Measurements from ENCODE around the gene MTFP1. TPM values are rescaled to one million over a fixed set of nuclear protein-coding genes. Genes with fewer than 3 reads are reported as not detected.
"Not testable (repeated sequence)": the region's sequence is repeated elsewhere in the genome, so short reads cannot be mapped to it uniquely, and the experiment has no call there.

MTFP1 gene
- total RNA-seq, 4 donors from 2014 or later, result 1.2 to 5.5 (median 3.2) TPM; not detected in 1

DNA sequence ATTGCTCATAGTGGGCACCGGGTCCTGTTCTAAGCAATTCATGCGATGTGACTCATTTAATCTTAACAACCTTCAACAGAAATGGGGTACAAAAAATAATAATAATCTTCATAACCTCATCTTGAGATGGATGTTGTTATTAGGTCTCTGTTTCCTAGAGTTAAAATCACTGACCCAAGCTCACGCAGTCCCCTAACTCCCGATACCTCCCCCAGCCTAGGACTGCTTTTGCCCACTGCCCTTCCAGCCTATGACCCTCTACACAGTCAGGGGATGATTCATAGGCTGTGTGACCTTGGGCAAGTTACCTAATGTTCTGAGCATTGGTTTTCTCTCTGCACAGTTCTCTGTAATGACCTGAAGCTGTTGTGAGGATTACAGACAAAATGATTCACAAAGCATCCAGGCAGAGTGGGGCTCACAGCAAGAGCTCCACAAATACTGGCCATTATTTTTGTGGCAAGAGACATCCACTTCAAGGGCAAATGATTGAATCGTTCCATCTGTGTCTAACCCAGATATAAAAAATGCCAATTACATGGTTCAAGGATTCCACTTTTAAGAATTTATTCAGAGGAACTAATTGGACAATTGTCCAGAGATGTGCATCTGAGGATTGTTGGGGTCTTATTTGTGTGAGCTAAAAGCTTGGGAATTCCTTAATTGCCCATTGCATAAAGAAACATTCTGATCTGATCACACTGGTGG lies 20.0 kb downstream of the MTFP1 start:
- peaks cover 0 to 4% of the 10 kb centered on the region in 2 donors for H3K27me3 ChIP-seq
- TF ChIP-seq POLR2A (IDR thresholded peaks at IDR 0.05), result no peak
- TF ChIP-seq, protein P1, sequence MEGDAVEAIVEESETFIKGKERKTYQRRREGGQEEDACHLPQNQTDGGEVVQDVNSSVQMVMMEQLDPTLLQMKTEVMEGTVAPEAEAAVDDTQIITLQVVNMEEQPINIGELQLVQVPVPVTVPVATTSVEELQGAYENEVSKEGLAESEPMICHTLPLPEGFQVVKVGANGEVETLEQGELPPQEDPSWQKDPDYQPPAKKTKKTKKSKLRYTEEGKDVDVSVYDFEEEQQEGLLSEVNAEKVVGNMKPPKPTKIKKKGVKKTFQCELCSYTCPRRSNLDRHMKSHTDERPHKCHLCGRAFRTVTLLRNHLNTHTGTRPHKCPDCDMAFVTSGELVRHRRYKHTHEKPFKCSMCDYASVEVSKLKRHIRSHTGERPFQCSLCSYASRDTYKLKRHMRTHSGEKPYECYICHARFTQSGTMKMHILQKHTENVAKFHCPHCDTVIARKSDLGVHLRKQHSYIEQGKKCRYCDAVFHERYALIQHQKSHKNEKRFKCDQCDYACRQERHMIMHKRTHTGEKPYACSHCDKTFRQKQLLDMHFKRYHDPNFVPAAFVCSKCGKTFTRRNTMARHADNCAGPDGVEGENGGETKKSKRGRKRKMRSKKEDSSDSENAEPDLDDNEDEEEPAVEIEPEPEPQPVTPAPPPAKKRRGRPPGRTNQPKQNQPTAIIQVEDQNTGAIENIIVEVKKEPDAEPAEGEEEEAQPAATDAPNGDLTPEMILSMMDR (IDR thresholded peaks at IDR 0.05), result no peak

GRCh38 chr22:30447656-30448055 lies 22.1 kb downstream of the MTFP1 start:
- no peak overlapping the region for H3K27ac ChIP-seq
- intact Hi-C loops (cut with DNase I; ENCODE audit: low total_unique reads), result no loop called here
- no peaks in the 10 kb centered on the region for H3K9me3 ChIP-seq
- TF ChIP-seq, protein P1 (IDR thresholded peaks at IDR 0.05), result no peak
- no peak for TF ChIP-seq POLR2A (IDR thresholded peaks at IDR 0.05)
- H3K4me3 ChIP-seq, result no peak overlapping the region
- no peaks in the 10 kb centered on the region for H3K36me3 ChIP-seq
- DNase-seq, result no peak
- no peaks in the 10 kb centered on the region for H3K4me1 ChIP-seq
- H3K27me3 ChIP-seq, result peaks cover 0 to 4% of the 10 kb centered on the region in 2 donors

More for the DNA sequence above, 20.0 kb downstream of the MTFP1 start:
- Histone ChIP-seq H3K9me3 (no peaks in the 10 kb centered on the region), H3K4me3 (no peak overlapping the region), H3K4me1 (no peaks in the 10 kb centered on the region), H3K27ac (no peak overlapping the region), H3K36me3 (no peaks in the 10 kb centered on the region)
- no peak for DNase-seq
- intact Hi-C loops (cut with DNase I; ENCODE audit: low total_unique reads), result no loop called here

DNA sequence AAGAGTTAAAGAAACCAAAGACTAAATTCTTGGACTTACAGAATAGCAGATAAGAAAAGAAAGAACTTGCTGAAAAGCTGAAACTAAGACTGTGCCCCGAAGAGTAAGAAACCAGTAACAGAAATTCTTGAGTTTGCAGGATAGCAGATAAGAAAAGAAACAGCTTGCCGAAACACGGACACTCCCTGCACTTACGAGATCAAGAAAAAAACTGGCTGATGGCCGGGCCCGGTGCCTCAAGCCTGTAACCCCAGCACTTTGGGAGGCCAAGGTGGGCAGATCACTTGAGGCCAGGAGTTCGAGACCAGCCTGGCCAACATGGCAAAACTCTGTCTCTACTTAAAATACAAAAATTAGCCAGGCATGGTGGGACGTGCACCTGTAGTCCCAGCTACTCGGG lies 25.9 kb downstream of the MTFP1 start:
- H3K27ac ChIP-seq; H3K4me3 ChIP-seq; DNase-seq; H3K27me3 ChIP-seq; H3K36me3 ChIP-seq; H3K9me3 ChIP-seq; H3K4me1 ChIP-seq; intact Hi-C loops (cut with DNase I; ENCODE audit: low total_unique reads): not testable (repeated sequence)

GRCh38 chr22:30452861-30453260 lies 27.3 kb downstream of the MTFP1 start:
- no peak for TF ChIP-seq POLR2A (IDR thresholded peaks at IDR 0.05)
- TF ChIP-seq, protein P1 (IDR thresholded peaks at IDR 0.05), result no peak
- no peaks in the 10 kb centered on the region for H3K27me3 ChIP-seq
- no peaks in the 10 kb centered on the region for H3K9me3 ChIP-seq
- no peak for DNase-seq
- H3K36me3 ChIP-seq, result no peaks in the 10 kb centered on the region
- no peak overlapping the region for H3K27ac ChIP-seq
- intact Hi-C loops (cut with DNase I; ENCODE audit: low total_unique reads), result no loop called here
- H3K4me3 ChIP-seq, result no peak overlapping the region
- H3K4me1 ChIP-seq, result no peaks in the 10 kb centered on the region

GRCh38 chr22:30453731-30454510 lies 28.4 kb downstream of the MTFP1 start:
- no peak for DNase-seq
- Histone ChIP-seq H3K27me3 (no peaks in the 10 kb centered on the region), H3K4me1 (no peaks in the 10 kb centered on the region), H3K9me3 (no peaks in the 10 kb centered on the region), H3K36me3 (no peaks in the 10 kb centered on the region), H3K27ac (no peak overlapping the region), H3K4me3 (no peak overlapping the region)
- TF ChIP-seq POLR2A (IDR thresholded peaks at IDR 0.05), result no peak
- TF ChIP-seq, protein P1 (IDR thresholded peaks at IDR 0.05), result no peak
- intact Hi-C loops (cut with DNase I; ENCODE audit: low total_unique reads), result no loop called here
